Measurements from ENCODE around the gene KCNQ1.

Gene KCNQ1

DNA sequence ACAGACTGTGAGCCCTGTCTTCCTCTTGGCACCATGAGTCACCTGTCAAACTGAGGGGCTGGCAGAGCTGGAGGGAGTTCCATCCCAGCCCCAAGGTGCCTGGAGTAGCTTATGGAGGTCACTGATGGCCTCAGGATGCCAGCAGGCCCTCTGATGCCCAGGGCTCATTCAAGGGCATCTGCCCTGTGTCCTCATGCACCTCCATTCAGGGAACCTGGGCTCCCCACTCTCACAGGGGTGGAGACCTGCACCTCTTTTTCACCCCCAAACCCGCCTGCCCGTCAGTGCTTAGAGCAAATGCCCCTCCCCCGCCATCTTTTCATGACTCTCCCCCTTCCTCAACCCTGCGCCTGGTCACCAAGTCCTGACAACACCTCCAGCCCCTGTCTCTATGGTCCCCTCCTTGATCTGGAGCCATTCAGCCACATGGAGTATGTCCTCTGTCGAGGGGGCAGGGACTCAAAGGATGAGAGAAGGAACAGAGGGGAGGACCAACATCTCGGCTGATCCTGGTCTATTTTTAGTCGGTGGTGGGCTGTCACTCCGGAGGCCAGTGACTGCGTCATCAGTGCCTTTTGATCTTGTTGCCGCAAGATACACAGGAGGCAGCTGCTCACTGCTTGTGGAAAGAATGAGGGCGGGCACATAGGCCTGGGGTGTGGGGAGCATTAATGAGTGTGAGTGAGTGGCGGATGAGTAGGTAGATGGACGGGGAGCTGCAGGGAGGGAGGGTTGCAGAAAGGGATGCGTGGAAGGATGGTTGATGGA is 368.5 kb downstream of the KCNQ1 start:
- DNase-seq, result no peak

DNA sequence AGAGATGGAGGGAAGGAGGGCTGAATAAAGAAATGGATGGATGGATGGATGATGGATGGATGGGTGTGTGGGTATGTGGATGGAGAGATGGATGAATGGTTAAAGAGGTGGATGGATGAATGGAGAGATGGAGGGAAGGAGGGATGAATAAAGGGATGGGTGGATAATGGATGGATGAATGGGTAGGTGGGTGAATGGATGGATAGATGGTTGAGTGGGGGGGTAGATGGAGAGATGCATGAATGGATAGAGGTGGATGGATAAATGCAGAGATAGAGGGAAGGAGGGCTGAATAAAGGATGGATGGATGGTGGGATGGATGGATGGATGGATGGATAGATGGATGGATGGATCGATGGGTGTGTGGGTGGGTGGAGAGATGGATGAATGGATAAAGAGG is 369.2 kb downstream of the KCNQ1 start:
- DNase-seq, result no peak

DNA sequence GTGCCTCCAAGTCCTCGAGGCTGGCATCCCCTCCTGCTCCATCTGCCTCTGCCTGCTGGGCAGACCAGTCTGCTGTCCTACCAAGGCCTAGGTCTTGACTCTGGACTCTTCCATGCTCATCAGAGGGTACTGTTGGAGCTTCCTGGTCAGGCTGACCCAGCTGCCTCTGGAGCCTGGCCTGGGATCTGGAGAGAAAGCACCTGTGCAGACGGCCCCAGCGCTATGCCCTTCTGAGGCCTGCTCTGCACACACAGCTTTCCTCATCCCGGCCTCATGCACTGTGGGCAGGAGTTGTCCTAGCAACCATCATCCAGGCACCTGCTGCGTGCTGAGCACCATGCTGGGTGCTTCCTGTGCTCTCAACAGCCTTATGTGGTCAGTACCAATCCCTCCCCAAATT is 369.9 kb downstream of the KCNQ1 start:
- DNase-seq, result no peak

DNA sequence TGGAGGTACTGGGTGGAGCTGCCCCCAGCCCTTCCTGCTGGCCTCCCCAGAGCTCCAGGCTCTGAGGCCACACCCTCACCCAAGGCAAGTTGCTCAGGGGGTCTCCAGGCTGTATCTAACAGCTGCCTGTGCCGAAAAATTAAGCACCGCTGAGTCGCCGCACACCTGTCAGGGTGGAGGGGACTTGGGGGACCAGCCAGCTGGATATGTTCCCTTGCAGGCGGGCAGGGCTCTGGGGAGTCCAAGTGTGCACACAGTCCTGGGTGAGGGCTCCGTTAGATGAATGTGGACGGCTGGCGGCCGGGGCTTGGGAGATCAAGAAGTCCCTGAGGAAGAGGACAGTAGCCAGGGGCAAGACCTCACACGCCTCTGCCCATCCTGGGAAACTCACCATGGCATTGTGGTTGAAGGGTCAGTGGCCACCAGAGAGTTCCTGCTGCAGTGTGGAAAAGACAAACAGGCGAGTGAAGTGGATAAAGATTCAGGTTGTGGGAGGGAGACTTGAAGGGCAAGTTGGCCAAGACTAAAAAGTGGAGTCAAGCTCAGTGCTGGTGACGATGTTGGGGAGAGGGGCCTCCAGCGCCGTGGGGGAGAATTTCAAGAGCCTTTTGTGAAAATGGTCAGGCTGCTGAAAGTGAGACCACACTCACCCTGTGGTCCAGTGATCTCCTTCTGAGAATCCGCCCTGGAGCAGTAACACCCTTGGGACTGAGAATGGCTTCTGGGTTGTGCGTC is 371.1 kb downstream of the KCNQ1 start:
- DNase-seq, result no peak

DNA sequence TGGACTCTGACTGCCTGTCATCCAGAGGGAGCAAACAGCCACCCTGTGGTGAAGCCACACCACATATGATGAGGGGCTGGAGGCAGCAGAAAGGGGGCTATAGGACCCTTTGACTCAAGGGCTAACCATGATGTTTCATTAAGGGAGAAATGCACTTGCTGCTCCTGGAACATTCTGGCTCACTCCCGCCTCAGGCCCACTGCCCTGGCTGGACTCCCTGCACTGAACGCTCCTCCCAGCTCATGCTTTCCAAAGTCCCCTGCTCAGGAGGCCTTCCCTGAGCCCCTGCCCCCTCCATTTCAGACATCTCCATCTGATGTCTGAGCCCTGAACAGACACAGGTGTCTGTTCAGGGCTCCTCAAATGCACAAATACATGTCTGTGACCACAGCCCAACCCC is 371.7 kb downstream of the KCNQ1 start:
- no peak for DNase-seq

DNA sequence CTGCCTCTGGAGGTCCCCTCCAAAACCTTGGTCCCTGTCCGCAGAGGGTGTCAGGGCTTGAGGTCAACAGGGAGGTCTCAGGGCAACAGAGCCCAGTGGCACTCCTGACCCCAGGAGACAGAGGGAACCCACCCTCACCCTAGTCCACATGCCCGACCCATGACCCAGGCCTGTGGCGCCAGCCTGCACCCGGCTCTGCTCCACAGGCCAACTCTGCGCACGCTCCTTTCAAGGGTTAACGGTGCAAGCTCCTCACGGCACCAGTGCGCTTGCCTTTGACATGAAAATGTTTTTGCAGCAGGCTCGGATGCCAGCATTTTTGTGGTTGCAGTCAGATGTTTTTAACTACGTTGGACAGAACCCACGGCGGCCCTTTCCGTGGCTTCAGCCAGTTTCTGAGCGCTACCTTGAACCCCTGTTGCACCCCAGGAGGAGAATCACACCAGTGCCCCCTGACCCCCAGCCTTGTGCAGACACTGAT is 372.2 kb downstream of the KCNQ1 start:
- DNase-seq, result no peak

- no peak for DNase-seq
Observed at GRCh38 chr11:2817431-2817830, 372.6 kb downstream of the KCNQ1 start.

GRCh38 chr11:2818021-2818420 is 373.2 kb downstream of the KCNQ1 start:
- DNase-seq, result no peak

DNA sequence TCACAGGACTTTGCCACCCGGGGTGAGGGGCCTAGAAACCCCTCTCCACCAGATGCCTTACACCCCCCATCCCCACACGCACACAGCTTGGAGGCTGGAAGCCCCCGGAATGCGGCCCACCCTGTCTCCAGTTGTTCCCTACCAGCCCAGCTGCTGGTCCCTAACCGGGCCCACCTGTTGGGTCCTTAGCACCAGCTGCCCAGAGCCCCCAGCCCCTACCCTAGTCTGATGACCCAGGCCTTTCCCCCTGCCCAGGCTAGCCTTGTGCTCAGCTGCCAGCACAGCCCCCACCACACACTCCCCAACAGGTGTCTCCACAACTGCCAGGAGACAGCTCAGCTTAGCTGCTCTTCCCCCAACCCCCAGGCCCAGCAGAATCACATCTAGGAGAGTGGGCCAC is 373.7 kb downstream of the KCNQ1 start:
- no peak for DNase-seq

DNA sequence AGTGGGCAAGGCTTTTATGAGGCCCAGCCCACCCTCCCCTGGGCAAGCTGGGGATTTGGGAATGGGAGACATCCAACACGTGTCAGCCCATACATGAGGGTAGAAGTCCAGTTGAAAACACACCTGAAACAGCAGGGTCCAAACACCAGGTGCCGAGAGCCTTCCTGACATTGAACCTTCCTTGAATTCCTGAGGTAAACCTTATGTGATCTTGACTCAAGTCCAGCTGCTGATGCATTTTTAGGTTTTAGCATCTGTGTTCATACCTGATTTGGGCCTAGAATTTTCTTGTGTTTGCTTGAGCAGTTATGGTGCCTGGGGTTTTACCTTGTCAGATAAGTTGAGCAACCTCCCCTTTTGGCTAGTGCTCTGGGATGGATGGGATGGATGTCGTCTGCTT is 374.5 kb downstream of the KCNQ1 start:
- no peak for DNase-seq

DNA sequence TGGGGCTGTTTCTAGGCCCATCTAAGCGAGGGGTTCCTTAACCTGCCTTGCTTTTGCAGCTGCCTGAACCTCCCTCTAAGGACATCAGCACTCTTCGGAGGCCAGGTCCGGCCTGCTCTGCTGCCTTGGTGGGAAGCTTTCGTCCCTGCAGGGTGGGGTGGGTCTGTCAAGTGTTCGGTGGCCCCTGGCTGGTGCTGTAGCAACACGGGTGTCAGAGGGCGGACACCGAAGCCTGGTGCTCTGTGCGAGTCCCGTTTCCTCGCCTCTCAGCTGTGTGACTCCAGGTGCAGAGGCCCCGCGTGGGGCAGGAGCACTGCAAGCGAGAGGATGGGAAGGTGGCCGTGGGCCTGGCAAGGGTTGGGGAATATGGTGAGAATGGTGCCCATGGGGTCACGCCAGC is 376.2 kb downstream of the KCNQ1 start:
- no peak for DNase-seq

- DNase-seq, result no peak
Observed at GRCh38 chr11:2821891-2822290, 377.1 kb downstream of the KCNQ1 start.

GRCh38 chr11:2824851-2825250 is 380.0 kb downstream of the KCNQ1 start:
- no peak for DNase-seq

- DNase-seq, result no peak
Observed at GRCh38 chr11:2825261-2825888, 380.6 kb downstream of the KCNQ1 start.

DNA sequence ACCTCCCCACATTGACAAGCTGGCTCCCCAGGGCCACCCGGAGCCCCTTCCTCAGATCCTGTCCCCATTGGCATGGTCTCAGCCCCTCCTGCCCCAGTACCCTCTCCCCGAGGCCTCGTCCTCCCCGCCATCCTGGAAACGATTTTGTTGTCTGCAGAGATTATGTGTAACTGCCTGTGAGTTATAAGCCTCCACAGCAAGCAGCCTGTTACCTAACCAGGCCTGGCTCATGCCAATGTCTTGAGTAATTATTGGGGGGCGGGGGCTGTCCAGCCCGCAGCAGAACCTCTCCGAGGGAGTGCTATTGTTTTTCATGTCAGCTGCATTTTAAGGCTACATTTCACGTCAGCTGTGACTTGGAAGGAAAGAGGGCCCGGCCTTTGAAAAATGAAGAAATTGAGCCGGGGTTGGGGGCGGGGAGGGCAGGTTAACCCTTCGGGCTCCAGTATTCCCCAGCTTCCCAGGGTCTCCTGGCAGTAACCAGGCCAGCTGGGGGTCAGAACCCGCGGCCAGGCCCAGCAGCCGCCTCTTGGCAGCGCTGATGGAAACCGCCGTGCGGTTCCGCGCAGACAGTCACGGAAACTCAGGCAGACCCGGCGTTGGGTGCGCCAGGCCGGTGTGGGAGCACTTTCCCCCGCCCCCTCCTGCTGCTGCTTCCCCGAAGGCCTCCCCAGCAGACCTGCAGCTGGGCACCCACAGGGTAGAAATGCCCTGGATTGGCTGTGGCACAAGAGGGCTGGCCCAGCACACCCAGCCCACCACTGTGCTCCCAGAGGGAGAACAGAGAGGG is 381.3 kb downstream of the KCNQ1 start:
- DNase-seq, result peak in 7 of 14 donors; percentile 15 to 72 (median 49)

- peak in 2 of 14 donors; percentile 65 to 72 for DNase-seq
Observed at GRCh38 chr11:2826679-2827056, 381.9 kb downstream of the KCNQ1 start.

- DNase-seq, result no peak
Observed at GRCh38 chr11:2827256-2827655, 382.4 kb downstream of the KCNQ1 start.

DNA sequence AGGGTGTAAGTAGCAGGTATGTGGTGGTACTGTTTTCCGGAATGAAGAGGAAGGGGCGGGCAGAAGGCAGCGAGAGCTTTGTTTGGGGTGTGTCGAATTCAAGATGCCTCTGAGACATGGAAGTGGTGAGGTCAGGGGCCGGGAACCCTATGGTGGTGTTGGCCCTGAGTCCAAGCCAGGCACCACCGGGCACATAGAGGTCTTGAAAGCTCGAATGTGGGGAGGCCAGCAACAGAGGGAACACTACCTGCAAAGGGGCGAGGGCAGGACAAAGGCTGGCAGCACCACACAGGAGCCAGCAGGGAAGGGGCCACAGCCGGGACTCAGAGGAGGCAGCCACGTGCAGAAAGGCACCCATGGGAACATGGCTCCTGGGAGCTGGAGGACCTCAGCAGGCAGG is 383.0 kb downstream of the KCNQ1 start:
- DNase-seq, result no peak

GRCh38 chr11:2828585-2829330 is 383.9 kb downstream of the KCNQ1 start:
- DNase-seq, result no peak

DNA sequence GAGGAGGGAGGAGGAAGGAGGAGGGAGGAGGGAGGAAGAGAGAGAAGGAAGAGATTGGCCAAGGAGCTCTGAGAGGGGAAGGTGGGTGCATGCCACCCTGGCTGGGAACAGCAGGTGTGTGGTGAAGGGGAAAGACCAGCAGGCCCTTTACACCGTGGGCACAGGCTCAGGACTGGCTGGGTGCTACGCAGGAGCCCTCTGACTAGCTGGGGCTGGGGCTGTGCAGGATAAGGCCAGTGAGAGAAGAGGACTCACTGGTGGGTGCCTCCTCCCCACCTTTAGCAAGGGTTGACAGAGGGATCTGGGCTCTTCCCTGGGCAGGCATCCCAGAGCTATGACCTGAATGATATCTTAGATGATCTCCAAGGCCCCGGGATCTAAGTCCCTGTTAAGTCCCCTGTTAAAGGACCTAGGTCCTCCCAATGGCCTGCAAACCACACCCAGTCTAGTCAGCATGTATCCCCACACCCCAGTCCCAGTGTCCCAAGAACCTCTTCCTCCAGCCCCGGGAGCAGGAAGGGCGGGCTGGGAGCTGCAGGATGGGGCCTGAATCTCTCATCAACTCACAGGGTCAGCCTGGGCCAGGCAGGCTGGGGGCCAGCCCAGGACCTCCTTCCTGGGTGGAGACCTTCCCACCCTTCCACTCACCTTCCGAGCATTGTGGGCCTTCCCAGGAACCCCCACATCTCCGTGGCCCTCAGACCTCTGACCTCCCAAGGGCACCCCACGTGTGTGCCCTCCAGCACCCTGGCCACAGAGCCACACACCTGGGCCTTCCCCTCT is 385.4 kb downstream of the KCNQ1 start:
- DNase-seq, result no peak

- DNase-seq, result no peak
Observed at GRCh38 chr11:2830886-2831285, 386.1 kb downstream of the KCNQ1 start.

Data from C1 segment of cervical spinal cord (tissue), 14 donors.